ENCODE results near the gene TRIM63. TPM values are rescaled to one million over a fixed set of nuclear protein-coding genes. Genes with fewer than 3 reads are reported as not detected.

Gene TRIM63
- total and polyA plus RNA-seq, 2 of the 8 experiments (the other 6 are each of a cell fraction or from before 2014, with no cell fraction given) = not detected

DNA sequence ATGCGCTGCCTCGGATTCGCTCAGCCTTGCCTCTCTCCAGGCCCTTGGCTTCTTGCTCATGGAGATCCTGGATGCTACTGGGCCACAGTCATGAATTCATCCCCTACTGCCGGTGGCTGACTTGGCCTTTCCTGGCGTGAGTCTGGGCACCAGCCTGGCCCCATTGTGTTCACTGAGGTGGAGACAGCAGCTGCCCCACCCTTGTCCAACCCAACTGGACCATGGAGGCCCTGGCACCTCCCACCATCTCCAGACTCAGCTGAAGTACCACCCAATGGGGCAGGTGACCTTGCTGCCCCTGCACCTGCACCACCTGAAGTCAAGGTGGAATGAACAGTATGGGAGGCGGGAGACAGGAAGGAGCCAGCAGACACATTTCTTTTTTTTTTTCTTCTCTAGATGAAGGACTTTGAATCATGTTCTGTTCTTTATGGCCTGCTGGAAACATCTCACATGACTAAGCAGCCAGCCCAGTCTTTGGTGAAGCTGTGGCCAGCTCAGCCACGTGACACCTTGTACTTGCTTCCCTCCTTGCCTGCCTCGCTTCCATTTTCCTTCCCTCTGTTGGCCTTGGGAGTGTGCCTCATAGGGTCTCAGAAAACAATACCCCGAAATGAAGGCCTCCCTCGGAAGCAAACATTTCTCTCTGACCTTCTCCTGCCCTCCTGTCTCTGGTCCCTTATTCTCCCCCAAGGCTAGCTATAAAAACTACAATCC lies 17.7 kb downstream of the TRIM63 start:
- POLR2A ChIA-PET (ENCODE audit: partially characterized antibody) = interaction anchor here (0.8 kb wide), 1 partner anchor 9 kb away, joined by 4 read pairs; no protein-coding TSS in a partner anchor
- Histone ChIP-seq H3K56ac (replicated peaks; ENCODE audit: insufficient read length, low read depth, low read length) (no peak overlapping the region), H3K9ac (replicated peaks in 1 of 4; ENCODE audit: extremely low read depth in 1 of 4, low read depth in 3 of 4, low read length in 3 of 4) (no peak overlapping the region), H3K14ac (ENCODE audit: insufficient read length) (no peak overlapping the region), H3K4me2 (ENCODE audit: insufficient read depth in 1 of 2, low read depth in 2 of 2, low read length in 2 of 2) (no peak overlapping the region), H3K18ac (ENCODE audit: extremely low read depth, low read length) (no peak overlapping the region), H3K4me1 (replicated peaks in 1 of 4; ENCODE audit: control insufficient read depth in 3 of 4, insufficient read depth in 4 of 4, low read length in 3 of 4) (peaks cover 0 to 11% (median 5%) of the 10 kb centered on the region in 4 experiments; a peak in 3 of 7 replicates), H4K20me1 (replicated peaks in 1 of 2; ENCODE audit: control insufficient read depth in 1 of 2, insufficient read depth in 2 of 2, low read length in 2 of 2) (peaks cover 2% of the 10 kb centered on the region in 2 experiments), H2BK12ac (ENCODE audit: low read depth, low read length) (no peak overlapping the region), H3K27ac (ENCODE audit: low read depth, low read length) (no peak overlapping the region), H3K23me2 (ENCODE audit: low read depth, low read length) (peaks cover 10% of the 10 kb centered on the region; the same call in 1 of the 2 replicates), H4K5ac (ENCODE audit: insufficient read length, low read depth, low read length) (no peak overlapping the region), H3K27me3 (replicated peaks in 1 of 4; ENCODE audit: control insufficient read depth in 3 of 4, extremely low read depth in 1 of 4, insufficient read depth in 3 of 4, low read length in 3 of 4) (peaks cover 26 to 47% (median 40%) of the 10 kb centered on the region in 4 experiments), H3K23ac (ENCODE audit: insufficient read length) (no peak overlapping the region), H2BK15ac (ENCODE audit: low read length) (no peak overlapping the region), H2BK5ac (ENCODE audit: low read depth, low read length) (no peak overlapping the region), H3K9me3 (ENCODE audit: insufficient read depth in 2 of 2, low read depth in 1 of 2, low read length in 1 of 2) (no peaks in the 10 kb centered on the region), H4K8ac (ENCODE audit: extremely low read depth, insufficient read depth, low read length) (no peak overlapping the region), H4K91ac (replicated peaks; ENCODE audit: insufficient read length, low read length) (no peak overlapping the region), H3K36me3 (ENCODE audit: control insufficient read depth in 2 of 4, insufficient read depth in 4 of 4, low read length in 3 of 4) (no peaks in the 10 kb centered on the region; a peak in 1 of 8 replicates), H2BK120ac (replicated peaks; ENCODE audit: low read depth, low read length) (no peak overlapping the region), H3K4me3 (ENCODE audit: extremely low read depth in 1 of 4, insufficient read depth in 2 of 4, low read depth in 3 of 4, low read length in 4 of 4) (no peak overlapping the region), H3K4ac (replicated peaks; ENCODE audit: insufficient read length, low read depth, low read length) (no peak overlapping the region), H2AFZ (ENCODE audit: low read length) (no peak overlapping the region), H2BK20ac (ENCODE audit: low read length) (no peak overlapping the region), H3K79me2 (ENCODE audit: control insufficient read depth in 1 of 2, insufficient read depth in 2 of 2, low read length in 2 of 2) (no peaks in the 10 kb centered on the region), H3K79me1 (ENCODE audit: low read depth, low read length) (no peaks in the 10 kb centered on the region), H2AK5ac (ENCODE audit: low read depth, low read length) (no peak overlapping the region)
- no peak for FAIRE-seq
- CTCF ChIA-PET (ENCODE audit: partially characterized antibody) = interaction anchor here (0.6 to 1.3 kb wide), 4 partner anchors 10 to 94 kb away, joined by 3 read pairs; no protein-coding TSS in a partner anchor
- DNase-seq (ENCODE audit: low read depth in 1 of 2, low spot score in 2 of 2) = no peak
- no peak for TF ChIP-seq ATF3 (IDR thresholded peaks at IDR 0.05; ENCODE audit: insufficient read depth, low read depth, low read length)
- no peak for TF ChIP-seq TAF7 (optimal IDR thresholded peaks at IDR 0.05; ENCODE audit: borderline replicate concordance, low read depth, low read length)
- no peak for TF ChIP-seq NANOG (IDR thresholded peaks at IDR 0.05; ENCODE audit: insufficient read depth, low read depth, low read length, poor library complexity, severe bottlenecking)
- 70% methylated on average over 10 of the region's 10 CpGs; no CpG with 5 or more reads in 1 of the 2 experiments for WGBS, 2 experiments (ENCODE audit: extremely low coverage in 1 of 2, insufficient coverage in 1 of 2, insufficient read length in 1 of 2, insufficient replicate concordance in 2 of 2, low coverage in 1 of 2, low lambda C conversion rate in 2 of 2, missing lambda C conversion rate in 1 of 2)

All from H1 (cell line).